HepG2 (cell line): ENCODE measurements around the gene LATS2. TPM values are rescaled to one million over a fixed set of nuclear protein-coding genes. Genes with fewer than 3 reads are reported as not detected.

ENCODE experiments used
- ATAC-seq: fragments of 200-7000 bp; cut with Tn5 transposase; 3 replicates; pipeline ENCODE4 v1.9.1; 2020; ENCODE audit warnings: mild to moderate bottlenecking, moderate library complexity
- BruUV-seq: library from RNA; stranded (reverse); fragments of 400-500 nt; replicated peaks from 2 replicates; lab custom pipeline; 2021; lab: Mats Ljungman, UMichigan
- CTCF ChIA-PET: fragments of 300-600 bp; formaldehyde crosslinking; extraction: SDS; loops from one replicate; lab custom pipeline; 2021; ENCODE audit warnings: low total read pairs, inconsistent platforms, low intra/inter-chr PET ratio; lab: Yijun Ruan, JAX
- POLR2A ChIA-PET: fragments of 350-600 bp; sonication (Branson Sonifier 250); formaldehyde crosslinking; loops from one replicate; lab custom pipeline; 2020; ENCODE audit warnings: antibody characterized with exemption, inconsistent platforms; lab: Yijun Ruan, JAX
- DNase-seq: peaks from one replicate; pipeline ENCODE4 v3.0.0-alpha.2; 2015; ENCODE audit warnings: low spot score
- FAIRE-seq: peaks from 3 replicates; lab custom pipeline; 2011; peaks lifted over from hg19 to GRCh38; lab: Jason Lieb, UNC
- H2AFZ ChIP-seq: one replicate; pipeline ENCODE4 v1.6.1; 2011; ENCODE audit warnings: low read length, inconsistent platforms
- H3K27ac ChIP-seq: fragments of 300-600 bp; 3 replicates; pipeline ENCODE4 v1.8.0; 2011; ENCODE audit warnings: mixed run types, mild to moderate bottlenecking, mixed read lengths, low read length, inconsistent platforms; ENCODE audit not compliant: insufficient read depth; ENCODE audit errors: extremely low read length
- H3K27me3 ChIP-seq, 2 experiments: fragments of 200-600 bp in 1 of 2; 2 replicates in 1 of 2; 3 replicates in 1 of 2; pipeline versions ENCODE4 v1.6.0 to v1.8.0; 2011; ENCODE audit warnings: low read length in 2 of 2, mild to moderate bottlenecking in 2 of 2, moderate library complexity in 2 of 2, inconsistent platforms in 1 of 2; ENCODE audit not compliant: insufficient read depth in 2 of 2, control insufficient read depth in 1 of 2
- H3K36me3 ChIP-seq, 2 experiments: fragments of 200-600 bp in 1 of 2; replicated peaks in 1 of 2; 2 replicates in 1 of 2; 3 replicates in 1 of 2; pipeline versions ENCODE4 v1.5.1 to v1.8.0; 2011; ENCODE audit warnings: low read length in 2 of 2, inconsistent platforms in 1 of 2; ENCODE audit not compliant: insufficient read depth in 2 of 2, control insufficient read depth in 1 of 2
- H3K4me1 ChIP-seq: 2 replicates; pipeline ENCODE4 v1.5.1; 2012; ENCODE audit warnings: low read length, inconsistent platforms; ENCODE audit not compliant: insufficient read depth
- H3K4me2 ChIP-seq: 2 replicates; pipeline ENCODE4 v1.6.0; 2011; ENCODE audit warnings: low read depth, low read length, inconsistent platforms
- H3K4me3 ChIP-seq, 3 experiments: fragments of 200-600 bp in 1 of 3; sonication (generic), shearing (Covaris generic) in 1 of 3; replicated peaks in 1 of 3; 2 replicates each; pipeline ENCODE4 v1.5.1; 2011 to 2016; ENCODE audit warnings: low read length in 3 of 3, inconsistent platforms in 2 of 3, low read depth in 2 of 3, mild to moderate bottlenecking in 2 of 3, control low read depth in 1 of 3, mixed read lengths in 1 of 3; ENCODE audit not compliant: insufficient read depth in 1 of 3
- H3K79me2 ChIP-seq: one replicate; pipeline ENCODE4 v1.6.1; 2011; ENCODE audit warnings: low read length, inconsistent platforms; ENCODE audit not compliant: insufficient read depth
- H3K9ac ChIP-seq: 2 replicates; pipeline ENCODE4 v1.6.0; 2011; ENCODE audit warnings: mild to moderate bottlenecking, low read depth, low read length, inconsistent platforms; ENCODE audit not compliant: insufficient read depth
- H3K9me3 ChIP-seq: 2 replicates; pipeline ENCODE4 v1.5.1; 2012; ENCODE audit warnings: mild to moderate bottlenecking, low read length
- H4K20me1 ChIP-seq: 2 replicates; pipeline ENCODE4 v1.6.0; 2011; ENCODE audit warnings: inconsistent platforms, mild to moderate bottlenecking, low read length, moderate library complexity; ENCODE audit not compliant: insufficient read depth
- AKAP8 ChIP-seq: sonication (generic); formaldehyde crosslinking; IDR thresholded peaks from 2 replicates; pipeline ENCODE4 v1.5.1; 2020; ENCODE audit warnings: mild to moderate bottlenecking, missing genetic modification reagents
- ARNT2 ChIP-seq: sonication (generic); formaldehyde crosslinking; IDR thresholded peaks from 2 replicates; pipeline ENCODE4 v1.8.0; 2022; ENCODE audit warnings: mild to moderate bottlenecking, low read depth, missing genetic modification reagents, moderate library complexity
- ATM ChIP-seq: fragments of 450-650 bp; IDR thresholded peaks from 2 replicates; pipeline ENCODE4 v1.7.1; 2017; ENCODE audit warnings: mild to moderate bottlenecking, borderline replicate concordance
- ERF ChIP-seq: IDR thresholded peaks from 2 replicates; pipeline ENCODE4 v1.6.1; 2018; ENCODE audit warnings: missing biosample characterization, missing genetic modification reagents
- HOXD1 ChIP-seq: sonication (generic); formaldehyde crosslinking; IDR thresholded peaks from 2 replicates; pipeline ENCODE4 v1.5.0; 2020; ENCODE audit warnings: missing genetic modification reagents
- PAF1 ChIP-seq: IDR thresholded peaks from 2 replicates; pipeline ENCODE4 v1.6.1; 2016; ENCODE audit warnings: missing genetic modification reagents, missing compliant biosample characterization
- RFX1 ChIP-seq: fragments of 450-650 bp; IDR thresholded peaks from 2 replicates; pipeline ENCODE4 v1.6.1; 2017
- SMAD3 ChIP-seq: sonication (generic); formaldehyde crosslinking; IDR thresholded peaks from 2 replicates; pipeline ENCODE4 v1.4.0; 2020; ENCODE audit warnings: missing genetic modification reagents
- TBP ChIP-seq: sonication (generic); formaldehyde crosslinking; IDR thresholded peaks from 2 replicates; pipeline ENCODE4 v1.5.0; 2020; ENCODE audit warnings: missing genetic modification reagents
- ZFP37 ChIP-seq: sonication (generic); formaldehyde crosslinking; IDR thresholded peaks from 2 replicates; pipeline ENCODE4 v1.4.0; 2020; ENCODE audit warnings: missing genetic modification reagents, borderline replicate concordance
- ZNF432 ChIP-seq: sonication (generic); formaldehyde crosslinking; IDR thresholded peaks from 2 replicates; pipeline ENCODE4 v1.5.0; 2020; ENCODE audit warnings: missing genetic modification reagents, mild to moderate bottlenecking, borderline replicate concordance
- ZNF607 ChIP-seq: sonication (generic); formaldehyde crosslinking; IDR thresholded peaks from 2 replicates; pipeline ENCODE4 v1.5.1; 2020; ENCODE audit warnings: missing genetic modification reagents, mild to moderate bottlenecking, borderline replicate concordance
- ZNF609 ChIP-seq: sonication (generic); formaldehyde crosslinking; IDR thresholded peaks from 2 replicates; pipeline ENCODE4 v1.4.0; 2020; ENCODE audit warnings: mild to moderate bottlenecking, missing genetic modification reagents, borderline replicate concordance
- ZNF678 ChIP-seq: sonication (generic); formaldehyde crosslinking; IDR thresholded peaks from 2 replicates; pipeline ENCODE4 v1.4.0; 2020; ENCODE audit warnings: mild to moderate bottlenecking, missing genetic modification reagents
- ZUFSP ChIP-seq: sonication (generic); formaldehyde crosslinking; IDR thresholded peaks from 2 replicates; pipeline ENCODE4 v1.9.0; 2021; ENCODE audit warnings: missing genetic modification reagents, mild to moderate bottlenecking, borderline replicate concordance
- WGBS: methylation state at CpG from one replicate; pipeline ENCODE4 v1.1.6; 2017; ENCODE audit warnings: low lambda C conversion rate; 5-methylcytosine and 5-hydroxymethylcytosine counted together
- in situ Hi-C: cut with HindIII; loops from 2 replicates; pipeline ENCODE4 v1.10.0; 2017; ENCODE audit warnings: low pct_unique_long_range_greater_than_20kb; ENCODE audit not compliant: extremely low pct_ligation_motif_present
- intact Hi-C: fragments of 100-400 bp; cut with micrococcal nuclease; formaldehyde crosslinking; loops from one replicate; pipeline ENCODE4 v1.10.0; 2022; ENCODE audit not compliant: unreplicated experiment
- polyA plus RNA-seq, 8 experiments: library from polyadenylated mRNA; depleted of rRNA in 3 of 8; stranded (reverse) in 7 of 8; unstranded in 1 of 8; fragments of >200 nt; fragmentation: Illumina TruSeq in 4 of 8; extraction: Trizol in 4 of 8; gene quantifications; 2 replicates each; pipeline versions ENCODE4 v1.2.1 to v1.2.3, GENCODE V29; 2011 to 2016; ENCODE audit warnings: low read depth in 4 of 8, missing spikeins in 1 of 8, mixed read lengths in 1 of 8; ENCODE audit not compliant: insufficient read depth in 1 of 8
- total RNA-seq, 5 experiments: library from RNA; depleted of rRNA; stranded (reverse); fragments of >200 nt; fragmentation: Illumina TruSeq; extraction: Trizol; gene quantifications; 2 replicates each; pipeline ENCODE4 v1.2.3, GENCODE V29; 2016; ENCODE audit warnings: low read depth in 1 of 5
- TF ChIP-seq, protein P1 (sequence below): sonication (generic); formaldehyde crosslinking; IDR thresholded peaks from 2 replicates; pipeline ENCODE4 v1.8.1; 2023; ENCODE audit warnings: mild to moderate bottlenecking, moderate library complexity, missing genetic modification reagents

The LATS2 gene
- total and polyA plus RNA-seq, 2 of the 13 experiments (the other 11 are each of a cell fraction or from before 2014, with no cell fraction given): 7.3 to 8.5 TPM

DNA sequence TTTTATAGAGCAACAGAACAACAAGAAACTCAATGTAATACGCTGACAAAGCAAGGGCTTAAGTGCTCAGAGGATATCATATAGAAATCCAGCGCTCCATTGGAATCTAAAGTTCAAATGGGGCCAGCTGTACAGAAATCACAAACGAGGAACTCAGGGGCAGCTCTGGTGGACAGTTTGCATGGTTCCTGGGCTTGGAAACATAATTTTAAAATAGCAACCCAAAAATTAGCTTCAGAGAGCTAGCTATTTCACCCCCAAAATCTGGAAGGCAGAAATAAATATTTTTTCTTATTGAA lies 19.2 kb upstream of the LATS2 start:
- in situ Hi-C loops (no loop called here), intact Hi-C loops (no loop called here)
- peak overlapping the region; percentile 60; the same call in 1 of the 2 replicates for H3K4me2 ChIP-seq
- H3K27me3 ChIP-seq: peaks cover 1 to 15% of the 10 kb centered on the region in 2 experiments; a peak in 3 of 5 replicates
- DNase-seq (no peak), ATAC-seq (peak; percentile 62), FAIRE-seq (no peak)
- TF ChIP-seq ZNF432 (no peak), ZNF678 (CRISPR knock-in tag) (no peak), RFX1 (no peak), ERF (no peak), AKAP8 (no peak), HOXD1 (CRISPR knock-in tag) (no peak), ZUFSP (no peak), ZFP37 (CRISPR knock-in tag) (no peak), ZNF607 (CRISPR knock-in tag) (no peak), PAF1 (CRISPR knock-in tag) (no peak), ARNT2 (no peak), SMAD3 (CRISPR knock-in tag) (no peak), ATM (no peak), TBP (no peak), ZNF609 (CRISPR knock-in tag) (no peak)
- TF ChIP-seq, protein P1, sequence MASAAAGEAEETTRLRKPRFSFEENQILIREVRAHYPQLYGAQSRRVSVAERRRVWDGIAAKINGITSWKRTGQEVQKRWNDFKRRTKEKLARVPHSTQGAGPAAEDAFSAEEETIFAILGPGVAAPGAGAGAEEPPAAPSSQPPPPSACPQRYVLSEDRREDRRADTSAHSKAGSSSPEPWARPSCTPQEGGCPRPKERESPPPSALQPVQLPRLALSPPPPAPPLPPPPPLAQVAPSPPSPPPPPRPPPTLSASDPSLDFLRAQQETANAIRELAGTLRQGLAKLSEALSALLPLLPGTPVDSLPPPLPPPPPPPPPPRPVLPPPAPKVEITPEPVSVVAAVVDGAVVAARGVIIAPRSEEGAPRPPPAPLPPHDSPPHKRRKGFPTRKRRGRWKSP: no peak
- H3K4me3 ChIP-seq: no peak overlapping the region; a peak in 1 of 6 replicates
- WGBS: 2% methylated on average over 3 of the region's 3 CpGs
- H3K36me3 ChIP-seq: no peaks in the 10 kb centered on the region
- no peak overlapping the region for H2AFZ ChIP-seq
- H3K4me1 ChIP-seq: peaks cover 21% of the 10 kb centered on the region
- ChIA-PET CTCF (no interaction called here), POLR2A (no interaction called here)
- H3K79me2 ChIP-seq: no peaks in the 10 kb centered on the region
- no peaks in the 10 kb centered on the region for H3K9me3 ChIP-seq
- no peak overlapping the region for H3K9ac ChIP-seq
- H3K27ac ChIP-seq: no peak overlapping the region
- no peaks in the 10 kb centered on the region for H4K20me1 ChIP-seq
- BruUV-seq: no TSS peak
